Retinal pigment epithelial cell (primary cell): ENCODE measurements around the gene KCNE4.
"Not testable (repeated sequence)": the region's sequence is repeated elsewhere in the genome, so short reads cannot be mapped to it uniquely, and the experiment has no call there.

Experiments used
- DNase-seq: peaks from one replicate; pipeline ENCODE4 v3.0.0-alpha.2; 2010; ENCODE audit warnings: low read depth
- H3K4me3 ChIP-seq: 2 replicates; pipeline ENCODE4 v1.5.1; 2011; ENCODE audit warnings: mild to moderate bottlenecking, low read length, control low read depth, moderate library complexity
- TF ChIP-seq, protein P1 (sequence below): conservative IDR thresholded peaks from 2 replicates; pipeline ENCODE4 v1.5.1; 2011; ENCODE audit warnings: low read depth, low read length, control low read depth, inconsistent platforms

The KCNE4 gene

DNA sequence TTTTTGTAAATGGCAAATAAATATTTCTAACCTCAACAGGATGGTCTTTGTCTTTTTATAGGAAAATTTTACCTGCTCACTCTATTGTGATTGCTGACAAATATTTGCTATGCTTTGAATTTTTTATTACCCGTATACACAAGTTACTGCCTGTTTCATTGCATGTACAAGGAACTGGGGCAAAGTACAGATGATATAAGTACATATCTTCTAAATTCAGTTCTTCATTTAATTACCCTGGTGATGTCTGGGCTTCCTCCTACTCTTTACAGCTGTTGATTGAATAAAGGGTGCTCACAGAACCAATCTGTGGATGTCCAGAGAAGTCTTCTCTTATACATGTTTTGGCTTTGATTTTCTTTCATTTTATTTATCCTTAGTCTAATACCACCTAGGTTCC lies 26.5 kb downstream of the KCNE4 start:
- TF ChIP-seq, protein P1, sequence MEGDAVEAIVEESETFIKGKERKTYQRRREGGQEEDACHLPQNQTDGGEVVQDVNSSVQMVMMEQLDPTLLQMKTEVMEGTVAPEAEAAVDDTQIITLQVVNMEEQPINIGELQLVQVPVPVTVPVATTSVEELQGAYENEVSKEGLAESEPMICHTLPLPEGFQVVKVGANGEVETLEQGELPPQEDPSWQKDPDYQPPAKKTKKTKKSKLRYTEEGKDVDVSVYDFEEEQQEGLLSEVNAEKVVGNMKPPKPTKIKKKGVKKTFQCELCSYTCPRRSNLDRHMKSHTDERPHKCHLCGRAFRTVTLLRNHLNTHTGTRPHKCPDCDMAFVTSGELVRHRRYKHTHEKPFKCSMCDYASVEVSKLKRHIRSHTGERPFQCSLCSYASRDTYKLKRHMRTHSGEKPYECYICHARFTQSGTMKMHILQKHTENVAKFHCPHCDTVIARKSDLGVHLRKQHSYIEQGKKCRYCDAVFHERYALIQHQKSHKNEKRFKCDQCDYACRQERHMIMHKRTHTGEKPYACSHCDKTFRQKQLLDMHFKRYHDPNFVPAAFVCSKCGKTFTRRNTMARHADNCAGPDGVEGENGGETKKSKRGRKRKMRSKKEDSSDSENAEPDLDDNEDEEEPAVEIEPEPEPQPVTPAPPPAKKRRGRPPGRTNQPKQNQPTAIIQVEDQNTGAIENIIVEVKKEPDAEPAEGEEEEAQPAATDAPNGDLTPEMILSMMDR, result no peak
- DNase-seq, result no peak
- no peak overlapping the region for H3K4me3 ChIP-seq

DNA sequence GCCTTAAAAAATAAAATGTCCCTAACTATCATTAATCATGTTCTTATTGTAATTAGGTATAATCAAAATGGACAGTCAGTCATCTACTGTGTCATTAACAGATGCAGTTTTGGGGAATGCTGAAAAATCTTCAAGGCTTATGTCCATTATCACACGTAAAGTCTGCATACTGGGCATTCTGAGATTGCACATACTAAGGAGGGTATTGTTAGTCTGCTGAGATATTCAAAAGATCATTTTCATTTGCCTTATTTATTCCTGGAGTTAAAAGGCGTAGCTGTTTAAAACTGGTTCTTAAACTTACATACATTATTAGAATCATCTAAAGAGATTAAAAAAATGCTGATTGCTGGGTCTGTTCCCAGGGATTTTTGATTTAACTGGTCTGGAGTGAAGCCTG lies 27.4 kb downstream of the KCNE4 start:
- TF ChIP-seq, protein P1, result no peak
- DNase-seq, result no peak
- H3K4me3 ChIP-seq, result no peak overlapping the region

DNA sequence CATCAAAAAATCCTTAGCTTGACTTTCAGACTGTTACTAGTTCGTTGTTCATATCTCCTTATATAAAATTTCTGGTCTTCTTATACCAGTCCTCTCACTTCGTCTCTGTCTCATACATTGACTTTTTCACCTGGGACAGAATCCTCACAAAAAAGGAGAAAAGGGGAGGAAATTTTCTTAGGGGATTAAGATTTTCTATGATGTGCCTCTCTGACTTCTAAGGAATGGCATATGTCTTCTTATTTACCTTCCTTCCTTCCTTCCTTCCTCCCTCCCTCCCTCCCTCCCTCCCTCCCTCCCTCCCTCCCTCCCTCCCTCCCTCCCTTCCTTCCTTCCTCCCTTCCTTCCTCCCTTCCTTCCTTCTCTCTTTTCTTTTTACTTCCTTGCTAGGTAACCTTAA lies 27.9 kb downstream of the KCNE4 start:
- no peak overlapping the region for H3K4me3 ChIP-seq
- TF ChIP-seq, protein P1, result no peak
- DNase-seq, result no peak

DNA sequence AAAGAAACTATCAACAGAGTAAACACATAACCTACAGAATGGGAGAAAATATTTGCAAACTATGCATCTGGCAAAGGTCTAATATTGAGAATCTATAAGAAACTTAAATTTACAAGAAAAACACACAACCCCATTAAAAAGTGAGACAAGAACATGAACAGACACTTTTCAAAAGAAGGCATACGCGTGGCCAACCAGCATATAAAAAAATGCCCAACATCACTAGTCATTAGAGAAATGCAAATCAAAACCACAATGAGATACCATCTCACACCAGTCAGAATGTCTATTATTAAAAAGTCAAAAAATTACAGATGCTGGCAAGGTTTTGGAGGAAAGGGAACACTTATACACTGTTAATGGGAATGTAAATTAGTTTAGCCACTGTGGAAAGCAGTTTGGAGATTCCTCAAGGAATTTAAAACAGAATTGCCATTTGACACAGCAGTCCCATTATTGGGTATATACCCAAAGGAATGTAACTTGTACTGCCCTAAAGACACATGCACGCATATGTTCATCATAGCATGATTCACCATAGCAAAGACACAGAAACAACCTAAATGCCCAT lies 28.9 kb downstream of the KCNE4 start:
- not testable (repeated sequence) for H3K4me3 ChIP-seq, DNase-seq

DNA sequence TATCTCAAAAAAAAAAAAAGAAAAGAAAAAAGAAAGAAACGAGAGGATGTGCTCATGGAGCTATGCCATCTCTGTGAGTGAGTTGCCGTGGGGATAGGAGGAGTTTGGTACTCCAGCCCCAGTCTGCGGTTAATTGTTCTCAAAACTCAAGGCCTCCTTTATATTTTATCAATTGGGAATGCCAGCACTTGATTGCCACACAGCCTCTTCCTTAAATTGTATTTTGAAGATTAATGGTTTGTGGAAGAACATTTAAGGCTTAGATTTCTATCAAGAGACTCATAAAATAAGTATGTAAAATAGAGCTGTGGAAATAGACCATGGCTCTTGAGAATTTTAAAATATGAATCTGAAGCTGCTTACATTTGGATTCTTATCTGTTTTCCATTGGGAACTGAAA lies 29.8 kb downstream of the KCNE4 start:
- no peak for DNase-seq
- H3K4me3 ChIP-seq, result no peak overlapping the region
- TF ChIP-seq, protein P1, result no peak

DNA sequence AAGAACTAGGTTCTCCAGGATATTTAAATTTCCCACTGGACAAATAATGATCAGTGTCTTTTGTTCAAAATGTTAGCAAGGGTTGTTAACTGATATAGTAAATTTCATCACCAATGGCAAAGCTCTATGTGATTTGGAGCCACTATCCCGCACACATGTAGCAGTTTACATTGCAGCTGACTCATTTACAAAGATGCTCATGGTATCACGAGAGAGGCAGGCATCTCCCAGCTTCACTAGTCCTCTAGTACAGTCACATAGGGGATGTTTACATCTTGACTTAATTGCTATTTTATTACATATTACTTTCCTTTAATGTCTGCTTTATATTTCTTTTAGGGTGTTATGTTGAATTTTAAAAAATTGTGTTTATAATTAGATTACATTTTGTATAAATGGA lies 30.7 kb downstream of the KCNE4 start:
- no peak overlapping the region for H3K4me3 ChIP-seq
- no peak for DNase-seq
- TF ChIP-seq, protein P1, result no peak

DNA sequence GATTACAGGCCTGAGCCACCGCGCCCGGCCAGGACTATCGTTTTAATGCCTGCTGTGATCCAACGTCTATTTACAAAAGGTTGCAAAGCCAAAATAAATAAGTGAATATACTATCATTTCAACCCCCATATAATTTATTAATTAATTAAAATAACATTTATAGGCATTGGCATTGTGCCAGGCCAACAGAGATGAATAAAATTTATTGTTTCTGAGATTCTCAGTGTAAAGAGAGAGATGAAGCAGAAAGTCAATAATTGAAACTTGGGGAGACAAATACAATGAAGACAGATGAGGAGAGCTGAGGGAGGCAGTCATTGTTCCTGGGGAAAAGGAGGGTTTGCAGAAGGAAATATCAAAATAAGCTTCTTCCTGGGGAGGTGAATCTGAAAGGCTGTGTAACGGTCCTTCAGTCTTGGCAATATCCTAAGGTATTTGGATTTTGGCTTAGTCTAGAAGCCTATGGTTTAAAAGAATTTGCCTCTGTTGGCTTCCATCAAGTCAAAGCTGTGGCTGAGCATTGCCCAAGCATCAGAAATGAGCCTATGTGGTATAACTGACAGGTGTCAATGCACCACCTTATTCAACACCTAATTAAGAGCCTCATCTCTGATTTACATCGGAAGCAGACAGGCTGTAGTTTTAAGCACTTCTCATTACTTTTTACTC lies 31.5 kb downstream of the KCNE4 start:
- DNase-seq, result no peak
- TF ChIP-seq, protein P1, result no peak
- no peak overlapping the region for H3K4me3 ChIP-seq

DNA sequence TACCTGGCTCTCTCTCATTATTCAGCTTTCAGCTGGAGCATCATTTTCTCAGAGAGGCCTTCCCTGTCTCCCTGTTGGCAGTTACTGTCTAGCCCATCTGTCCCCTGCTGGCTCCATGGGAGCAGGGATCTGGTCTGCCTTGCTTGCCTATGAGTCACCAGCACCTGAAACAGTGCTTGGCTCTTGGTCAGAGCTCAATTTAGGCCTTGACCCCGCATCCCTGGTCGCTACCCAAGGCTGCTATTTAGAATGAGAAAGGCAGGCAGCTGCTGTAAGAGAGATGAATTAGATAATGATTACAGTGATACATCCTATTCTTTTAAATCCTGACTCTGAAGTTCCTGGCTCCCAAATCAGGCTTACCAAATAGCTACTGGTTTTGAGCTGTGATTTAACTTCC lies 32.9 kb downstream of the KCNE4 start:
- H3K4me3 ChIP-seq, result no peak overlapping the region
- no peak for DNase-seq
- TF ChIP-seq, protein P1, result no peak
